NCI-H2029 (cell line): ENCODE measurements around the gene PYCR2.

Source experiments
- DNase-seq: peaks from one replicate; lab custom pipeline; 2025; lab: John Stamatoyannopoulos, UW

PYCR2 gene

DNA sequence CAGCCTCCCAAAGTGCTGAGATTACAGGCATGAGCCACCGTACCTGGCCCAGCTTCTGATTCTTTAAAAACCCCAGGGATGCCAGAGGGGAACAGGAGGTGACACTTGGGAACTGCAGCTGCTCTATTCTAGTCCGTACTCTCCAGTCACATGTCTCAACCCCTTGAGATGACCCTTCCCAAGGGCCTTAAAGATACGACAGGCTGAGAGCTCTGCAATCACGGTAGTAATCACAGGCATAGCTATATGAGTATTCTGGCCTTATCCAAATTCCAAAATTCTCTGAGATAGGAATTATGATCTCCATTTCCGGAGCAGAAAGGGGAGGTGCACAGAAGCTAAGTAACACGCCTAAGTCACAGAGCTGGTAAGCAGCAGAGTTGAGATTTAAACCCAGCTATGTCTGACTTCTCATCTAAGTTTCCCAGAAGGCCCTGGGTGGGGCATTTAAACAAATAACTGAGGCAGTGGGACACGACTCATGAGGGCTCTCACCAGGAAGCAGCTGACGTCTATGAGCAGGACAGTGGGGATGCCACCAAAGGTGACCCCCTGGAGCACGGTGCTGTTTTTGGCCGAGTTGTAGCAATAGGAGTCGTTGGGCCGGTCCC, 47.0 kb downstream of the PYCR2 start:
- DNase-seq, result no peak

DNA sequence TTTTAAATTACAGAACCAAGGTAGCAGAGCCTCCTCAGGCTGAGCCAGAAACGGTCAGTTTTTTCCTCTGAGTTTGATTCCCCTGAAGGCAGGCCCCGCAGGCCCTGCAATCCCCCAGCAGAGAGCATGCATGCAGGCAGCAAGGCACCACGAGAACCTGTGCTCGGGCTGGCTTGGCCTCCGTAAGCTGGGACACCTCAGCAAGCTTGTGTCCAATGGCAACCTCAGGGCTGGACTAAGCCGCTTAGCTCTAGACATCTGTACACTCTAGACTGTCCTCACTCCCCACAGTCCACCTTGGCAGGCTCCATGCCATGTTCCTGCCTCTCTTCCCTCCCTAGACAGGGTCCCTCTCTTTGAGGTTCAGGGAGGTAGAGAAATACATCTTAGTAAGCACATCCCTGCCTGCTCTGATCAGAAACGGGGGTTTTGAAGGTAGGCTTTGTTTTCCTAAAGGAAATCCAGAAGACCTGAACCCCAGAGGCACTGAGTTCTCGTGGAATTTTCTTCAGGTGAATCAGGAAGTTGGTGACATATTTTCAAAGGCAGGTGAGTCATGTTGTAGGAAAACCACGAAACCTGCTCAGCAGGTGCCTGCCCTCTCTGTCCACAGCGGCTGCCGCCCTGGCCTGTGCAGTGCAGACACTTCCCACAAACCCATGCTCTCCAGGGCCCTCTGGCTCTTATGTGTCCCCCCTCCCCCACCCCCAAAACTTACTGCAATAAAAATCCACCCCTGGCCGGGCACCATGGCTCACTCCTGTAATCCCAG, 48.8 kb downstream of the PYCR2 start:
- DNase-seq, result peak; percentile 62

DNA sequence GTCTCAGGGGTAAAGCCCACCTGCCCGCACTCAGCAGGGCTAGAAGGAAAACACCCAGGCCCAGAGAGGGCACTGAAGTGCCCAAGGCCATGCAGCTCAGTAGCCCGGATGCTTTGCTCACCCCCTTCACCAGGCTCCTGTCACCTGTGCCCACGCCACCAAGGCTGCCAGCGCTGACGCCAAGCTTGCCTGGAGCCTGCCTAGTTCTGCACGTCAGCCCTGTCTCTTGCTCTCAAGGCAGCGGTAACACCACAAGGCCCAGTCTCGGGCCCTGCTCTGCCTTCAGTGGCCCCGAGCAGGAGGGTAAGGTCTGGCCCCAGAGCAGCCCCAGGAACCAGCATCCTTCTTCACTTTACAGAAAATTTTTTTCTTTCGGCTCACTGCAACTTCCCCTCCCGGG, 49.6 kb downstream of the PYCR2 start:
- DNase-seq, result no peak

DNA sequence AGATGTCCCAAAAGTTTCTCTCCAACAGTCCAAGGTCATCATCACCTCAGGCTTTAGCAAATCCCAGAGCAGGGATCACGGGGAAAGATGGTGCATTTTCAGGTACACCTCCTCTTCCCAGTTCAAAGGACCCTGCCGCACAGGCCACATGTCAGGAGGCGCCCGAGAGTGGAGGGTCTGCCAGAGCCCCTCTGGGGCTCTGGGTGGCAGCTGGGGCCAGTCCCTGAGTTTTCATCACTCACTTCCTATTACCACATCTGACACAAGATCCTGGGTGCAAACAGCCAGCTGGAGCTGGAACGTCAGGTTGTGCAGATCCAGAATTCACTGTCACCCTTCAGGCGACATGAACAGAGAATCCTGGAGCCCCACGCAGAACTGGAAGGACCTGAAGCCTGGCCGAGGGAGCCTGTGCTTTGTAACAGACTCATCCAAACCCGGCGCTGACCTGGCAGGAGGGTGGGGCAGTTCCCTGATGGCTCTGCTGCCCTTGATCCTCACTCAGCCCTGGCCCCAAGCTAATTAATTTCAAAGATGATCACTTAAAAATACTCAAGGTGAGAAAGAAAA, 50.7 kb downstream of the PYCR2 start:
- no peak for DNase-seq

DNA sequence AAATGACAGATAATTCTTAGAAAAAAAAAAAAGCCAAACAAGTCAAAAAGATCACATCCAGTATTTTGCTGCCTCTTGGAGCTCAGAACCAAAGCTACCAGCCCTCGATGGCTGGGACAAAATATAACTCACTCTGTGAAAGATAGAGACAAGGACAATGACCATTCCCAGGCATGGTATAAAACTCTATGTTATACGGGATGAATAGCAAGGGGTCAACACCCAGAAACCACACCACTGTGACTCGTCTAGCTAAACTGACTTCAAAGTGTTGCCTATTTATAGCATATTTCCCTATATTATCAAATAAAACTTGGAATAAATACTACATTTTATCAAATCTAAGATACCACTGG, 52.0 kb downstream of the PYCR2 start:
- DNase-seq, result no peak

DNA sequence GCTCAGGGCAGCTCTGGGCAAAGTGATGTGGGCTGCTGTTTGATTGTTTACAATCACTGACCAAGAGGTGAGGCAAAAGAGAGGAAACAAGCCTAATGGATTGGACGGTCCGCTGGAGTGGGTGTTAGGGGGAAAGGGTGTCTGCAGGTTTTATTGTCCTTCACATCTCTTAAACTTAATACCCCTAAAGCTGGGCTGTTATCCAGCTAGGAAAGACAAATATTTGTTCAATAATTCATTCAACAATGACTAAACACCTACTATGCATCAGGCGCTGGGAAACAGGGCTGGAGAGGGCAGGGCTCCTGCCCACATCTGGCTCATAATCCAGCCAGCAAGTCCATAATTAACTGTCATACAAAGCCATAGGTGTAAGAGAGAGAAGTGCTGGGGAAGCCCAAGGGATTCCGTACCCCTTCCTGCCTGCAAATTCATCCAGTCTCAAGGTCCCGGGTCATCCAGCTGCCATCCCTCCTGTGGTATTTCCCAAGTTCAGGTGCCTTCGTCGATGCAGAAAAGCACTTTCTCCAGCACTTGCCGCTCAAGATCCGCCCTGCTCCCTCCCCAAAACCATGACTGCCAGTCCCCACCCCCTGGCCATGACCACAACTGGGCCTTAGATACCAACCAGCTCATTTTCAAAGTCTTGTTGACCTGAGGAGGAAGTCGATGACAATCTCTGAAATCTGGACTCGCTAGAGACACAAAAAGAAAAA, 52.5 kb downstream of the PYCR2 start:
- DNase-seq, result peak; percentile 74

DNA sequence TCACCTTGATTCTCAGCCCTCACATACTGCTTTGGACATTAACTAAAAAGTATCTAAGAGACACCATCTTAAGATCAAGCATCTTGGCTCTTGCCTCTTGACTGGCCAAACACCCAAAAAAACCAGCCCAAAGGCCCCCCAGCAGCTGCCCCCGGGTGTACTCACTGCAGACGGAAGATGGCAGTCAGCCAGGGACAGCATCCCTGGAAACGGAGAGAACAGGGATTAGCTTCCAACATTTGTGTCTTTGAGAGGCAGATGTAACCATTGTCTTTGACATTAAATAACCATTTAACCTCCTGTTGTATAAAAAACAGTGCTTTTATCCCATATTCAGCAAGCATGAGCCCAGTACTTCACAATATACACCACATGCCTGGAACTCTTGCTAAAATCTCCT, 53.1 kb downstream of the PYCR2 start:
- DNase-seq, result peak; percentile 43
